HEK293T (cell line): Measurements from ENCODE around the gene SYCP2L.
"Not testable (repeated sequence)": the region's sequence is repeated elsewhere in the genome, so short reads cannot be mapped to it uniquely, and the experiment has no call there.

Experiments
- CTCF ChIA-PET: fragments of 350-600 bp; formaldehyde crosslinking; extraction: SDS; loops from one replicate; lab custom pipeline; 2021; ENCODE audit warnings: antibody characterized with exemption, inconsistent platforms; lab: Yijun Ruan, JAX
- POLR2A ChIA-PET: fragments of 350-600 bp; formaldehyde crosslinking; extraction: SDS; loops from one replicate; lab custom pipeline; 2020; ENCODE audit warnings: antibody characterized with exemption, inconsistent platforms; lab: Yijun Ruan, JAX
- DNase-seq: peaks from one replicate; pipeline ENCODE4 v3.0.0; 2012; ENCODE audit warnings: mixed read lengths; ENCODE audit errors: extremely low spot score
- ARNT ChIP-seq: fragments of 450-650 bp; IDR thresholded peaks from 2 replicates; pipeline ENCODE4 v1.6.1; 2017; ENCODE audit warnings: mild to moderate bottlenecking
- BHLHE40 ChIP-seq: fragments of 450-650 bp; IDR thresholded peaks from 2 replicates; pipeline ENCODE4 v1.6.1; 2016; ENCODE audit warnings: mild to moderate bottlenecking, moderate library complexity, borderline replicate concordance
- CTBP1 ChIP-seq: fragments of 450-650 bp; IDR thresholded peaks from 2 replicates; pipeline ENCODE4 v1.6.1; 2016; ENCODE audit warnings: borderline replicate concordance
- ELF4 ChIP-seq: fragments of 450-650 bp; IDR thresholded peaks from 2 replicates; pipeline ENCODE4 v1.6.1; 2017; ENCODE audit warnings: antibody characterized with exemption
- FOXA1 ChIP-seq: fragments of 450-650 bp; IDR thresholded peaks from 2 replicates; pipeline ENCODE4 v1.6.1; 2016; ENCODE audit warnings: mild to moderate bottlenecking
- FOXM1 ChIP-seq: fragments of 450-650 bp; IDR thresholded peaks from 2 replicates; pipeline ENCODE4 v1.6.1; 2017; ENCODE audit warnings: mild to moderate bottlenecking, borderline replicate concordance
- HDGF ChIP-seq: fragments of 450-650 bp; IDR thresholded peaks from 2 replicates; pipeline ENCODE4 v1.6.1; 2017; ENCODE audit warnings: antibody characterized with exemption, borderline replicate concordance
- L3MBTL2 ChIP-seq: fragments of 450-650 bp; conservative IDR thresholded peaks from 2 replicates; pipeline ENCODE4 v1.6.1; 2016; ENCODE audit warnings: mild to moderate bottlenecking
- LEF1 ChIP-seq: fragments of 450-650 bp; IDR thresholded peaks from 2 replicates; pipeline ENCODE4 v1.6.1; 2017; ENCODE audit warnings: mild to moderate bottlenecking, borderline replicate concordance
- NFRKB ChIP-seq: fragments of 450-650 bp; IDR thresholded peaks from 2 replicates; pipeline ENCODE4 v1.6.1; 2016; ENCODE audit warnings: mild to moderate bottlenecking, moderate library complexity
- SP1 ChIP-seq: fragments of 450-650 bp; IDR thresholded peaks from 2 replicates; pipeline ENCODE4 v1.6.1; 2017
- SUZ12 ChIP-seq: fragments of 450-650 bp; IDR thresholded peaks from 2 replicates; pipeline ENCODE4 v1.6.1; 2016; ENCODE audit warnings: mild to moderate bottlenecking
- TARDBP ChIP-seq: fragments of 450-650 bp; IDR thresholded peaks from 2 replicates; pipeline ENCODE4 v1.6.1; 2016
- ZNF384 ChIP-seq: fragments of 450-650 bp; IDR thresholded peaks from 2 replicates; pipeline ENCODE4 v1.6.1; 2016
- TF ChIP-seq, protein P1 (sequence below): fragments of 450-650 bp; IDR thresholded peaks from 2 replicates; pipeline ENCODE4 v1.6.1; 2016

The SYCP2L gene

DNA sequence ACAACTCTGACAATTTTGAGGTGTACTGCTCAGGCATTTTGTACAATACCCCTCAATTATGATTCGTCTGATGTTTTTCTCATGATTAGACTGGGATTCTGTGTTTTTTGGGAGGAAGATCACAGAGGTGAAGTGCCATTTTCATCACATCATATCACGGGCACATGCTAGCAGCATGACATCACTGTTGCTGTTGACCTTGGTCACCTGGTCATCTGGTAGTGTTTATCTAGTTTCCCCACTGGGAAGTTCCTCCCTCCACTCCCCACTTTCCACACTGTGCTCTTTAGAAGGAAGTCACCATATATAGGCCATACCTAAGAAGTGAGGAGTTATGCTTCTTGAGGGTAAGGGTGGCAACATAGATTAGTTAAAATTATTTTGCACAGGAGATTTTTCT is 25.8 kb upstream of the SYCP2L start:
- ChIA-PET CTCF (no interaction called here), POLR2A (interaction anchor here (2.0 kb wide), 1 partner anchor 26 kb away, joined by 7 read pairs; the partner anchor contains the start of gene SYCP2L)
- DNase-seq, result no peak
- TF ChIP-seq TARDBP (no peak), FOXM1 (no peak), BHLHE40 (no peak), ZNF384 (no peak), SP1 (no peak), L3MBTL2 (no peak), NFRKB (no peak), SUZ12 (no peak)
- TF ChIP-seq, protein P1, sequence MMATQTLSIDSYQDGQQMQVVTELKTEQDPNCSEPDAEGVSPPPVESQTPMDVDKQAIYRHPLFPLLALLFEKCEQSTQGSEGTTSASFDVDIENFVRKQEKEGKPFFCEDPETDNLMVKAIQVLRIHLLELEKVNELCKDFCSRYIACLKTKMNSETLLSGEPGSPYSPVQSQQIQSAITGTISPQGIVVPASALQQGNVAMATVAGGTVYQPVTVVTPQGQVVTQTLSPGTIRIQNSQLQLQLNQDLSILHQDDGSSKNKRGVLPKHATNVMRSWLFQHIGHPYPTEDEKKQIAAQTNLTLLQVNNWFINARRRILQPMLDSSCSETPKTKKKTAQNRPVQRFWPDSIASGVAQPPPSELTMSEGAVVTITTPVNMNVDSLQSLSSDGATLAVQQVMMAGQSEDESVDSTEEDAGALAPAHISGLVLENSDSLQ, result no peak

DNA sequence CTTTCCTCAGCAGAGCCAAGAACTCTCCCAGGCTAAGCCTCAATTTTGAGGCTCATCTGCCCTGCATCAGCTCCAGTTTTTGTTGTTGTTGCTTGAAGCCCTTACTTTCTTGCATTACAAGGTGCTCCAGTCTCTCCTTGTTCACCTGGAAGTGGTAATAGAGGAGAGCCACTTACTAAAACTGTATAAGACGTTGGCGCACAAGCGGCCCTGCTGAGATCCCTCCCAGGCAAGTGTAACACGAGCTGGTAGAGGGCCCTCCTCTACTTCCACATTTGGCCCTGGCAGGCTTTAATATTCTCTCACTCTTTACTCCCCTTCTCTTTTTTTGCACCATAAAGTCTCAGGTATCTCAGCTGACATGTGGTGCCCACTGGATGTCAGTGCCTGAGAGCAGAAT is 24.5 kb upstream of the SYCP2L start:
- no peak for DNase-seq
- POLR2A ChIA-PET, result interaction anchor here (2.0 kb wide), 1 partner anchor 24 kb away, joined by 7 read pairs; the partner anchor contains the start of gene SYCP2L
- CTCF ChIA-PET, result interaction anchor here (0.6 kb wide), 1 partner anchor 1383 kb away, joined by 3 read pairs; no protein-coding TSS in a partner anchor
- TF ChIP-seq FOXM1, result no peak
- no peak for TF ChIP-seq SP1
- no peak for TF ChIP-seq CTBP1
- no peak for TF ChIP-seq TARDBP
- no peak for TF ChIP-seq ARNT
- no peak for TF ChIP-seq FOXA1
- TF ChIP-seq HDGF, result no peak
- TF ChIP-seq ZNF384, result no peak
- TF ChIP-seq, protein P1, result no peak
- TF ChIP-seq LEF1, result no peak
- TF ChIP-seq L3MBTL2, result no peak

DNA sequence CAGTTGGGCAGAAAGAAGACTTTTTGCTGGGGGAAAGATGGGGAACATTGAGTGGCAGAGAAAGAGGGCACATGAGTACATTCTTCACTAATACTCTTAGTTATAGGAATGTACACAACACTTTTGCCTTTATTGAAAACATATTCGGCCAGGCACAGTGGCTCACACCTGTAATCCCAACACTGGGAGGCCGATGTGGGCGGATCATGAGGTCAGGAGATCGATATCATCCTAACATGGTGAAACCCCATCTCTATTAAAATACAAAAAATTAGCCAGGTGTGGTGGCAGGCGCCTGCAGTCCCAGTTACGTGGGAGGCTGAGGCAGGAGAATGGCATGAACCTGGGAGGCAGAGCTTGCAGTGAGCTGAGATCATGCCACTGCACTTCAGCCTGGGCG is 23.8 kb upstream of the SYCP2L start:
- ChIA-PET POLR2A (interaction anchor here (2.0 kb wide), 1 partner anchor 24 kb away, joined by 7 read pairs; the partner anchor contains the start of gene SYCP2L), CTCF (interaction anchor here (0.6 kb wide), 1 partner anchor 1383 kb away, joined by 3 read pairs; no protein-coding TSS in a partner anchor)
- DNase-seq, result not testable (repeated sequence)

DNA sequence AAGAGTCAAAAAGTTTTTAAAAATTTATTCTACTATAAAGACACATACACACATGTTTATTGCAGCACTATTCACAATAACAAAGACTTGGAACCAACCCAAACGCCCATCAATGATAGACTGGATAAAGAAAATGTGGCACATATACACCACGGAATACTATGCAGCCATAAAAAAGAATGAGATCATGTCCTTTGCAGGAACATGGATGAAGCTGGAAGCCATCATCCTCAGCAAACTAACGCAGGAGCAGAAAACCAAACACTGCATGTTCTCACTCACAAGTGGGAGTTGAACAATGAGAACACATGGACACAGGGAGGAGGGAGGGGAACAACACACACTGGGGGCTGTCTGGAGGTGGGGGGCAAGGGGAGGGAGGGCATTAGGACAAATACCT is 20.1 kb upstream of the SYCP2L start:
- POLR2A ChIA-PET, DNase-seq: not testable (repeated sequence)
- CTCF ChIA-PET, result interaction anchor here (0.7 kb wide), 1 partner anchor 428 kb away, joined by 3 read pairs; no protein-coding TSS in a partner anchor

DNA sequence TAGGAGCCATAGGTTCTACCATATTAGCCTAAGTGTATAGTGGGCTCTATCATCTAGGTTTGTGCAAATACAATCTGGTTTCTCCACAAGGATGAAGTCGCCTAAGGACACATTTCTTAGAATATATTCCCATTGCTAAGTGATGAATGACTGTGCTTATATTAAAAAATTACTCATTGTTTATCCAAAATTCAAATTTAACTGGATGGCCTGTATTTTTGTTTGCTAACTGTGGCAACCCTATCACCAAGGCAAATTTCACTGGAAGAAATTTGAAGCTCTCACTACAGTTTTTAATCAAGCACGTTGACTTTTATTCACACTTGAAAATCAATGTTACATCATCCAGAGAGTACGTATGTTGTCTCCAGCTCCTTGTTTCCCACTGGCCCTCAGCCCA is 18.9 kb upstream of the SYCP2L start:
- no peak for DNase-seq
- ChIA-PET CTCF (no interaction called here), POLR2A (no interaction called here)
- no peak for TF ChIP-seq BHLHE40

DNA sequence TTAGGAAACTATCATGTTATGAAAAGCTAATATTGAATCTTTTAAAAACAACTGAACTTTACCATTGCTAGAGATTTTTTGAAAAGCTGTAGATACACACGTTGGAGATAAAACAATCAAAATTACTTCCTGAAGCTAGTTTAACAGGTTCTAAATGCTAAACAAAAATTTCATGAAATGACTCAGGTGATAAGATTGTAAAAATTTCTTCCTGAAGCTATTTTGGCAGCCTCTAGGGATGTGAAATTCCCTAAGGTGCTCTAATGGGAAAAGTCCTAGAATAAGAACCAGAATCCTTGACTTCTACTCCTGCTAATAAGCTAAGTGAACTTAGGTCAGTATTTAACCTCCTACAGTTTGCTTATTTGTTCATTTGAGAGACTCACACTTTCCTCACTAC is 13.5 kb upstream of the SYCP2L start:
- CTCF ChIA-PET, result no interaction called here
- no peak for TF ChIP-seq ELF4
- DNase-seq, result no peak
- POLR2A ChIA-PET, result interaction anchor here (4.8 kb wide), 1 partner anchor 13 kb away, joined by 23 read pairs; the partner anchor contains the start of gene SYCP2L

DNA sequence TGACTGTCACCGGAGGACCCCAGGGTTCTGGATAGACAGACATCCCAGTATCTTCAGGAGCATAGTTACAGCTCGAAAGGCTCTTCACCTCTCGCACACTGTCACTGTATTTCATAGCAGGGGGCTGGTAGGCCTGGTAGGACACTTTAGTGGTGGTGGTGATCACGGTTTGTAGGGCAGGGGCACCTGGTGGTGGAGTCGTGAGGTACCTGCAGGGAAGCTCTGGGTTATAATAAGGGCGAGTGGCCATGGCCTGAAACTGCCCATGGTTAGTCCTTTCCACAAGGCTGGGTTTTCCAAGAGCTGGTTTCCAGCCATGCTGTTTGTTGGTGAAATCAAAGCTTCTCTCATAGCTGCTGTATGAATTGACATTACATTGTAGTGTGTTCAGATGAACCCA is 12.6 kb upstream of the SYCP2L start:
- POLR2A ChIA-PET, result interaction anchor here (4.8 kb wide), 1 partner anchor 13 kb away, joined by 23 read pairs; the partner anchor contains the start of gene SYCP2L
- CTCF ChIA-PET, result interaction anchor here (1.7 kb wide), 1 partner anchor 13 kb away, joined by 8 read pairs; the partner anchor contains the start of gene SYCP2L
- no peak for DNase-seq
- TF ChIP-seq NFRKB, result no peak
- TF ChIP-seq, protein P1, result no peak
- no peak for TF ChIP-seq SUZ12
- no peak for TF ChIP-seq CTBP1

DNA sequence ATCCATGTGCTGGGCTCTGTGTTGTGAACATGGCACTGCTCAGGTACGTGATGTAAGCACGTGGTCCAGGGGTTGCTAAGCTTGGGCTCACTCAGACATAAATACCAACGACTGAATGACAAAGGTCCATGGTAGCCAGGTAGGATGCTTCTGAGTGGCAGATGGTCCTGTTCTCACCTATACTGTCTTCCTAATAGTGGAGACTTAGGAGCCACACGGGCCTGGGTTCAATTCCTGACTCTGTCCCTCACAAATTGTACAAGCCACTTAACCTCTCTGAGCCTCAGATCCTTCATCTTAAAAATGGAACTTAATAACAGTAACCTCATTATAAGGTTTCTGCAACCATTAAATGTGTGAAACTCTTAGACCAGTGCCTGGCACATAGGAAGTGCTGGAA is 11.8 kb upstream of the SYCP2L start:
- POLR2A ChIA-PET, result interaction anchor here (4.8 kb wide), 1 partner anchor 12 kb away, joined by 23 read pairs; the partner anchor contains the start of gene SYCP2L
- no peak for DNase-seq
- no peak for TF ChIP-seq SP1
- no peak for TF ChIP-seq TARDBP
- CTCF ChIA-PET, result interaction anchor here (0.8 to 1.7 kb wide), 2 partner anchors 12 to 194 kb away, joined by 4 to 8 read pairs; partner anchors contain the start of gene SYCP2L
